Right renal cortex interstitium (tissue), 3 donors: ENCODE data around the gene ACAA1. TPM values are rescaled to one million over a fixed set of nuclear protein-coding genes. Genes with fewer than 3 reads are reported as not detected.
"Not testable (repeated sequence)": the region's sequence is repeated elsewhere in the genome, so short reads cannot be mapped to it uniquely, and the experiment has no call there.

Source experiments
- DNase-seq, 3 donors: peaks; one replicate each; pipeline ENCODE4 v3.0.0-alpha.2; 2013; ENCODE audit warnings: low read depth in 3 of 3, low spot score in 2 of 3
- polyA plus RNA-seq, 3 donors: library from polyadenylated mRNA; unstranded; fragments of 120-200 nt; gene quantifications; one replicate each; pipeline ENCODE4 v1.2.1, GENCODE V29; 2013; ENCODE audit not compliant: insufficient read length in 3 of 3

Gene ACAA1
- polyA plus RNA-seq, 3 donors: 121 to 145 (median 144) TPM

GRCh38 chr3:38084334-38085310 is 52.3 kb downstream of the ACAA1 start:
- DNase-seq: peak in 1 of 3 donors; percentile 26

- DNase-seq: no peak
Measured at GRCh38 chr3:38083871-38084333, 53.0 kb downstream of the ACAA1 start.

- not testable (repeated sequence) for DNase-seq
Measured at GRCh38 chr3:38083254-38083653, 53.7 kb downstream of the ACAA1 start.

- not testable (repeated sequence) for DNase-seq
Measured at GRCh38 chr3:38082296-38082695, 54.6 kb downstream of the ACAA1 start.

- DNase-seq: not testable (repeated sequence)
Measured at GRCh38 chr3:38077073-38077472, 59.9 kb downstream of the ACAA1 start.

Other genes with a start within 250 kb of the ACAA1 start
- gene VILL, start 146.3 kb downstream of the ACAA1 start, polyA plus RNA-seq: 10 to 100 TPM in 2 of 3 donors, 1 to 10 TPM in 1; 9.9 to 11.0 (median 10.0) TPM
- gene PLCD1, start 107.5 kb downstream of the ACAA1 start, polyA plus RNA-seq: 10 to 100 TPM; 20.2 to 23.5 (median 23.1) TPM
- under 1 TPM; 0.55 to 0.75 (median 0.69) TPM for gene DLEC1, start 97.9 kb downstream of the ACAA1 start, polyA plus RNA-seq
- gene MYD88, start 1.5 kb upstream of the ACAA1 start, polyA plus RNA-seq: 10 to 100 TPM; 27.9 to 30.0 (median 28.8) TPM
- 10 to 100 TPM; 45.4 to 51.2 (median 47.7) TPM for gene OXSR1, start 28.4 kb upstream of the ACAA1 start, polyA plus RNA-seq
- 1 to 10 TPM; 1.7 to 3.4 (median 2.4) TPM for gene SLC22A13, start 128.7 kb upstream of the ACAA1 start, polyA plus RNA-seq
- gene SLC22A14, start 145.2 kb upstream of the ACAA1 start, polyA plus RNA-seq: under 1 TPM; 0.30 to 0.44 (median 0.37) TPM
- 10 to 100 TPM in 1 of 3 donors, 1 to 10 TPM in 2; 8.8 to 10.4 (median 8.8) TPM for gene XYLB, start 209.7 kb upstream of the ACAA1 start, polyA plus RNA-seq